ENCODE measurements around the gene TRIM44.

GRCh38 chr11:35810045-35810645 lies 147.6 kb downstream of the TRIM44 start:
- TF ChIP-seq CTCF (IDR thresholded peaks at IDR 0.05), result no peak
- TF ChIP-seq POLR2A (IDR thresholded peaks at IDR 0.05), result no peak

All from testis (tissue), 2 donors.